Upper lobe of right lung (tissue), 1 donor: ENCODE measurements around the gene UNC5C. TPM values are rescaled to one million over a fixed set of nuclear protein-coding genes. Genes with fewer than 3 reads are reported as not detected.
"Not testable (repeated sequence)": the region's sequence is repeated elsewhere in the genome, so short reads cannot be mapped to it uniquely, and the experiment has no call there.

Experiments used
- ATAC-seq: fragments of 200-7000 bp; cut with Tn5 transposase; one replicate; pipeline ENCODE4 v1.9.1; 2020; ENCODE audit warnings: mild to moderate bottlenecking, moderate library complexity
- DNase-seq: peaks from one replicate; pipeline ENCODE4 v3.0.0-alpha.2; 2020
- H3K27ac ChIP-seq: fragments of 200-600 bp; one replicate; pipeline ENCODE4 v1.8.0; 2022
- H3K27me3 ChIP-seq: fragments of 200-600 bp; one replicate; pipeline ENCODE4 v1.8.0; 2022; ENCODE audit warnings: mild to moderate bottlenecking
- H3K36me3 ChIP-seq: fragments of 200-600 bp; one replicate; pipeline ENCODE4 v1.8.0; 2022
- H3K4me1 ChIP-seq: fragments of 200-600 bp; one replicate; pipeline ENCODE4 v1.8.0; 2022
- H3K4me3 ChIP-seq: fragments of 200-600 bp; one replicate; pipeline ENCODE4 v1.8.0; 2022; ENCODE audit warnings: mild to moderate bottlenecking
- H3K9me3 ChIP-seq: fragments of 200-600 bp; one replicate; pipeline ENCODE4 v1.8.0; 2022
- CTCF ChIP-seq: fragments of 200-600 bp; IDR thresholded peaks from one replicate; pipeline ENCODE4 v1.8.0; 2022; ENCODE audit warnings: antibody characterized with exemption
- intact Hi-C: fragments of 100-400 bp; cut with DNase I; formaldehyde crosslinking; loops from one replicate; pipeline ENCODE4 v1.11.0; 2022
- total RNA-seq: library from RNA; stranded (reverse); fragmentation: NEBNext Ultra II Directional; extraction: Animal tissue kit (Norgen Biotek cat#: 25700); gene quantifications from one replicate; pipeline ENCODE4 v1.2.1, GENCODE V29; 2021
- donor health status: DM: no; HTN: yes; CAD: no; lungs with severe emphysema.

Gene UNC5C
- total RNA-seq, 1 donor from 2014 or later: 6.7 TPM

DNA sequence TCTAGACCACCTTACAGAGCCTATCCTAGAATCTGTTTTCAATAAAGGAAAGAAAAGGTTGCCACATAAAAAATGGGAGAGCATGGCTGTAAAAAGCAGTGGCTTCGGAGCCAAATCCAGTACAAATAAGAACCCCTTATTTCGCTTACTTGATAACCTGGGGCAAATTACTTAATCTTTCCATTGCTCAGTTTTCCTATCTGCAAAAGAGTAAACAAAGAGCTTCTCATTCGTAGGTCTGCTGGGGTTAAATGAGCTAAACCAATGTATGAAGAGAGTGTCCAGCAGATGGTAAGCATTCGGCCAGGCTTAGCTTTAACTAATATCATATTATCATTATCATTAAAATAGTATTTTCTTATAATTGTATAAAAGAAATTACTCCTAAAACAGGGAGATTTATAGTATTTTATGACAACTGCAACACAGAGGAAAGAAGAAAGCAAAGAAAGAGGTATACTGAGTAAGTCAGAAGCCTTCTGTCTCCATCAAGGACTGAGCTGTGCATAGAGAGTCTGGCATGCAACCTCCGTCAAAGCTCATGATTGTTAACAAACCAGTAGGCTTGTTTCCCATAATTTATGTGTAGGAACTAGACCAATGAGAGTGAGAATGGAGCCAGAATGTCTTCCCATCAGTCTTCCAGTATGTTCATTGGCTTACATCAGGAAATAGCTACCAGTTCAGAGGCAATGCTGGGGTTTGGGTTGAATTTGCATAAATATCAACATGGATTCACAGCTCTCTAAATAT is 364.9 kb downstream of the UNC5C start:
- intact Hi-C loops: no loop called here
- ATAC-seq (no peak), DNase-seq (no peak)
- TF ChIP-seq CTCF: no peak
- H3K27ac ChIP-seq: no peak overlapping the region
- no peaks in the 10 kb centered on the region for H3K4me1 ChIP-seq
- H3K4me3 ChIP-seq: no peak overlapping the region
- no peaks in the 10 kb centered on the region for H3K9me3 ChIP-seq
- no peaks in the 10 kb centered on the region for H3K36me3 ChIP-seq
- H3K27me3 ChIP-seq: no peaks in the 10 kb centered on the region

DNA sequence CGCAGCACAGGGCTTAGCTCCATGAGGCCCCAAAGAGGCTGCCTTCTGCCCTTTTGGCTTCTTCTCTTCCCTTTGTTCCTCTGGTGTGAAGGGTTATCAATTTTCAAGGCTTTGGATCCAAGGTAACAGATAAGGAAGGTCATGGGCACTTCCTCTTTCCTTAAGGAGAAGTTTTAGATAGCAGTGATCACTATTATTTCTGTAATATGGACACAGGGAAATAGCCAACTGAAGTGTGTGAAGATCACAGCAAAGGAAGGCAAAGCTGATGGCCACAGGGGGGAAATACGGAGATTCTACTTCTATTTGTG is 366.8 kb downstream of the UNC5C start:
- Histone ChIP-seq H3K27ac (no peak overlapping the region), H3K36me3 (no peaks in the 10 kb centered on the region), H3K27me3 (no peaks in the 10 kb centered on the region), H3K9me3 (no peaks in the 10 kb centered on the region), H3K4me1 (no peaks in the 10 kb centered on the region), H3K4me3 (no peak overlapping the region)
- intact Hi-C loops: no loop called here
- no peak for TF ChIP-seq CTCF
- no peak for DNase-seq
- no peak for ATAC-seq

- no peak for TF ChIP-seq CTCF
- Histone ChIP-seq H3K36me3 (no peaks in the 10 kb centered on the region), H3K4me1 (no peaks in the 10 kb centered on the region), H3K4me3 (no peak overlapping the region), H3K27ac (no peak overlapping the region), H3K9me3 (no peaks in the 10 kb centered on the region), H3K27me3 (no peaks in the 10 kb centered on the region)
- no peak for DNase-seq
- ATAC-seq: no peak
- intact Hi-C loops: no loop called here
Observed at GRCh38 chr4:95181243-95181995, 367.4 kb downstream of the UNC5C start.

DNA sequence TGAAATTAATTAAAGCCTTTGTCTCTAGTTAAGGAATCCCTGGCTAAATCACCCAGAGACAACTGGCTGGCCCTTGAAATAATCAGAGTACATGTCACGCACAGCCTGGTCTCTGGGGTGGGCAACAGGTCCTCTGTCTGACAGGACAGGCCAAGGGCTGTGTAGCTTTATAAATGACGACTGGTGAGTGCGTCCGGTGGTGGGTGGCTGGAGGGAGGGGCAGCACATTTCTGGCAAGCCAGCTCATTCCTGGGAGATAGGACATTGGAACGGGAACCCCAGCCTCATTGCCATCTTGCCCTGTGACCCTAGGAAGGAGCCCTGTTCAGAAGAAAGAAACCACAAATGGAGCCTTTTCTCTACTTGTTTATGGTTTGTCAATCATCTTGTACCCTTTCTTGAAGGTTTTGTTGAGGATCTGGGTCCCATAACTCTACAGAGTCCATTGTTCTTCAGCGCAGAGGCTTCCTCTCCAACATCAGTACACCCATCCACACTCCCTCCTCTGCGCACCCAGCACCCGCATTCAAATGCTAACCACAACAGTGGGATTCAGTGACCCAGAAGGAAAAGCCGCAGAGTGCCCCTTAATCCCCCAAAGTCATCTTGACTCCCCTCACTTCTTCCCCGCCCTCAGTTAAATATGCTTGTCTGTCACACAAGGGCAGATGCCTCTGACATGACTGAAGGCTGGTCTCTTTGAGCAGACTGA is 368.1 kb downstream of the UNC5C start:
- intact Hi-C loops: no loop called here
- Histone ChIP-seq H3K9me3 (no peaks in the 10 kb centered on the region), H3K27me3 (no peaks in the 10 kb centered on the region), H3K4me1 (no peaks in the 10 kb centered on the region), H3K36me3 (no peaks in the 10 kb centered on the region), H3K27ac (no peak overlapping the region), H3K4me3 (no peak overlapping the region)
- ATAC-seq: no peak
- no peak for TF ChIP-seq CTCF
- DNase-seq: no peak

GRCh38 chr4:95178938-95179337 is 369.8 kb downstream of the UNC5C start:
- intact Hi-C loops: no loop called here
- no peak for ATAC-seq
- no peak overlapping the region for H3K27ac ChIP-seq
- H3K4me1 ChIP-seq: no peaks in the 10 kb centered on the region
- no peaks in the 10 kb centered on the region for H3K9me3 ChIP-seq
- no peaks in the 10 kb centered on the region for H3K36me3 ChIP-seq
- DNase-seq: no peak
- TF ChIP-seq CTCF: no peak
- H3K27me3 ChIP-seq: no peaks in the 10 kb centered on the region
- no peak overlapping the region for H3K4me3 ChIP-seq

DNA sequence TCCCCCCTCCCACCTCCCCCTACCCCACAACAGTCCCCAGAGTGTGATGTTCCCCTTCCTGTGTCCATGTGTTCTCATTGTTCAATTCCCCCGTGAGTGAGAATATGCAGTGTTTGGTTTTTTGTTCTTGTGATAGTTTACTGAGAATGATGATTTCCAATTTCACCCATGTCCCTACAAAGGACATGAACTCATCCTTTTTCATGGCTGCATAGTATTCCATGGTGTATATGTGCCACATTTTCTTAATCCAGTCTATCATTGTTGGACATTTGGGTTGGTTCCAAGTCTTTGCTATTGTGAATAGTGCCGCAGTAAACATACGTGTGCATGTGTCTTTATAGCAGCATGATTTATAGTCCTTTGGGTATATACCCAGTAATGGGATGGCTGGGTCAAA is 377.4 kb downstream of the UNC5C start:
- H3K4me1 ChIP-seq, DNase-seq, H3K9me3 ChIP-seq, ATAC-seq, H3K27me3 ChIP-seq, H3K4me3 ChIP-seq, H3K36me3 ChIP-seq, H3K27ac ChIP-seq, intact Hi-C loops: not testable (repeated sequence)
